Subcutaneous adipose tissue (tissue), 4 donors: Measurements from ENCODE around the gene CADM2. TPM values are rescaled to one million over a fixed set of nuclear protein-coding genes. Genes with fewer than 3 reads are reported as not detected.

Source experiments
- total RNA-seq, 4 donors: library from RNA; depleted of rRNA; stranded (reverse); fragments of >200 nt; gene quantifications; one replicate each; pipeline ENCODE4 v1.1.0, GENCODE V29; 2016
- TF ChIP-seq, protein P1 (sequence below): fragments of 450-650 bp; IDR thresholded peaks from one replicate; pipeline ENCODE4 v1.5.1; 2016; ENCODE audit warnings: low read depth, mild to moderate bottlenecking, control low read depth, antibody characterized with exemption, moderate library complexity

The CADM2 gene
- total RNA-seq, 4 donors from 2014 or later = 1.0 to 19.8 (median 4.4) TPM

DNA sequence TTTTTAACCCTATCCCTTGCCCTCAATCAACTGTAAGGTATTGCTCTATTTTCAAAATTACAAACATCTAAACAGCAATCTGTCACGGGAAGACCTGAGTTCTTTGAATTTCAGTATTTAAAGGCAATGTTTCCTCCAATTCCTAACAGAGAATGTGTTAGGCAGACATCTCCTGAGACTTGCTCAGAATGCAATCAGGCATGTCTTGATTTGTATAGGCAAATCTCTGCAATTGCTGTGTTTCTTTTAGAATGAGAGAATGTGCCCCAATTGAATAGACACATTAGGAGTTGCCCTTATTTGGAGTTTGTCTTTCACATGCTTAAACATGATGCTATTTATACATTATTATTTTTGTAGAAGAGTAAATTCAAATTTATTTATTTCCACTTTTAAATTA is 205.6 kb downstream of the CADM2 start:
- TF ChIP-seq, protein P1, sequence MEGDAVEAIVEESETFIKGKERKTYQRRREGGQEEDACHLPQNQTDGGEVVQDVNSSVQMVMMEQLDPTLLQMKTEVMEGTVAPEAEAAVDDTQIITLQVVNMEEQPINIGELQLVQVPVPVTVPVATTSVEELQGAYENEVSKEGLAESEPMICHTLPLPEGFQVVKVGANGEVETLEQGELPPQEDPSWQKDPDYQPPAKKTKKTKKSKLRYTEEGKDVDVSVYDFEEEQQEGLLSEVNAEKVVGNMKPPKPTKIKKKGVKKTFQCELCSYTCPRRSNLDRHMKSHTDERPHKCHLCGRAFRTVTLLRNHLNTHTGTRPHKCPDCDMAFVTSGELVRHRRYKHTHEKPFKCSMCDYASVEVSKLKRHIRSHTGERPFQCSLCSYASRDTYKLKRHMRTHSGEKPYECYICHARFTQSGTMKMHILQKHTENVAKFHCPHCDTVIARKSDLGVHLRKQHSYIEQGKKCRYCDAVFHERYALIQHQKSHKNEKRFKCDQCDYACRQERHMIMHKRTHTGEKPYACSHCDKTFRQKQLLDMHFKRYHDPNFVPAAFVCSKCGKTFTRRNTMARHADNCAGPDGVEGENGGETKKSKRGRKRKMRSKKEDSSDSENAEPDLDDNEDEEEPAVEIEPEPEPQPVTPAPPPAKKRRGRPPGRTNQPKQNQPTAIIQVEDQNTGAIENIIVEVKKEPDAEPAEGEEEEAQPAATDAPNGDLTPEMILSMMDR = no peak

DNA sequence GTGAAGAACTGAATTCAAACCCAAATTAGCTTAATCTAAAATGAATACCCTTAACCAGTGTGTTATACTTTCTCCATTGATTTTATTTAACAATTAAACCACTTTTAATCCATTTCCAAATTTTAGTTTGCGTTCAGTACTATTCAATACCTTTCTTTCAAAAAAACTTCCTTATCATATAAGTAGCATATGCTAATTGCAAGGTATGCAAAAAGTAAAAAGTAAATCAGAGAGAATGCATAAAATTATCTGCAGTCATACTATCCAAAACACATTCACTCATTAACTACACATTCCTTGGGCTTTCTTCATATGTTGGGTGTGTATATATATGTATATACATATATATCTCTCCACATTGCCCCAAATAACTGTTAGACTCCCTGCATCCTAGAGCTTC is 208.8 kb downstream of the CADM2 start:
- TF ChIP-seq, protein P1 = no peak

DNA sequence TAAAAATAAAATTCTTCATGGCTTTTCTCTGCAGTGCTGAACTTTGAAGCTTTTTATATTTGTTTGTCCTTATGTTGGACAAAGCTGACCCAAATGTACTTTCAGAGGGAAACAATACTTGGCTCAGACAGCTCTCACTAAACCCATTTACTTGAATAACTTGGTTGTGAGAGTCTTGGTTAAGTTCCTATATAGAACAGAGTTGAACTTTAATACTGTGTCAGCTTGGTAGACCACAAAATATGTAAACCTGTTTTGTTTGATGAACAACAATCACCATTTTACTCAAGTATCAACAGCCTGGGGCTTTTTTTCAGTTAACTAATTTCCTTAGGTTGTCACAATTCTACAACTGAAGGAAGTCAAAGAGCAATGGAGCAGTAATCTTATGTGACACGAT is 211.9 kb downstream of the CADM2 start:
- TF ChIP-seq, protein P1 = no peak

DNA sequence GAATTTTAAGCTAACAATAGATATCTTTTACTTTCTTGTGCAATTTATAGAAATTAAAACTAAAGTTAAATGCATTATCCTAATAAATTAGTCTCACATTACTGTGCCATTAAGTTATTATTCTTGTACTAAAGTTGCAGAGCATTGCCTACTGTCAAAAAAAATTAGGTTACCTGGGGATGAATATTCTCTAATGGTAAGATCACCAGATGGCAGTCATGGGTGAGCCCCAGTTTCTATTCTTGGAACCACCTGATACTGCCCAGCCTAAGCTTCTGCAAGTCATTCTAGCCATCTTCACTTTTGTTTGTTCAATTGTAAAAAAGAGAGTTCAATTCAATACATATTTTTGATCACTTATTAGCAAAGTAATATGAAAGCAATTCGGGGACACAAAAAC is 213.2 kb downstream of the CADM2 start:
- TF ChIP-seq, protein P1 = no peak

DNA sequence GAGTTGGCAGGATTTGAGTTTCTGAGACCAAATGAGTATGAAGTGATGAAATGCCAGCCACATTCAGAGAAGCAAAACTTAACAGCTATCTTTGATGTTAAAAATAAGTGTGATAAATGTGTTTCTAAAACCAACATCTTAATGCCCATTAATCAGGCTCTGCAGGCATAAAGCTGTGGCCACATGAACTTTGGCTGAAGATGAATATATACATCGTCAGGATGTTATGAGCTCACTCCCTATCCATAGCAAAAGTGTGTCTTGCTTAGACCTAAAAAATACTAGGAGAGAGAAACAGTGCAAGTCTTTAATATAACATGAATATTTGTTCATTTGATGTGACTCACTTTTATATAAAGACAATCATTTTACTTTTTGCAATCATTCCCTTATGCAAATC is 218.0 kb downstream of the CADM2 start:
- TF ChIP-seq, protein P1 = no peak

DNA sequence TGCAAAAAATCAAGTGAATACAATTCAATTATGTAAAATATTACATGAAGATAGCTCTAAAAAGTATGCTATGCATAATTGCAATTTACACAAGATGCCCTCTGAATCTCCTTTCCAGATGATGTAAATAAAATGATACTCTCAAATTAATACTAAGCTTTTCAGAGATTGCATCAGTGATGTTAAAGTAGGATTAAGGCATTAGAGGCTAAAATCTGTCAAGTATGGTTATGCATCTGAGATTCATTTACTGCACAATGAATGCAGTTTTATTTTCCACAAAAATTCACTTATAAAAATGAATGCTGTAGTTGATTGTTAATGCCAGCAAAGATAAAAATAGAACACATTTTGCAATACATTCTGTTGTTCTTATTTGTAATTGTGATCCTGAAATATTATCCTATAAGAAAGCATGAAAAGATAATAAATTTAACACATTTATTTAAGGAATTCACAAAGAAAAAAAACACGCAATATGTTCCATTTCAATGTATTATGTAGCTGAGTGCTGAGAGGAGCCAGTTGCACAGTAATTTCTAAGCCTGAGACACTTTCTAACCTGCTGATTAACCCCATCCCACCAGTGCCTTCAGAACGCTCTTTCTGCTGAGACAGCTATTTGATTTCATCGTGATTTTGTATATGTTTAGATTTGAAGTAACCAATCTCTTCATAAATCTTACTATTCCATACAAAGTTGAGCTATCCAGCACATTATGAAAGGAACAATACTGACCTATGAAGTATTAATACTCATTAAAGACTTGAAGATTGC is 224.4 kb downstream of the CADM2 start:
- TF ChIP-seq, protein P1 = no peak

DNA sequence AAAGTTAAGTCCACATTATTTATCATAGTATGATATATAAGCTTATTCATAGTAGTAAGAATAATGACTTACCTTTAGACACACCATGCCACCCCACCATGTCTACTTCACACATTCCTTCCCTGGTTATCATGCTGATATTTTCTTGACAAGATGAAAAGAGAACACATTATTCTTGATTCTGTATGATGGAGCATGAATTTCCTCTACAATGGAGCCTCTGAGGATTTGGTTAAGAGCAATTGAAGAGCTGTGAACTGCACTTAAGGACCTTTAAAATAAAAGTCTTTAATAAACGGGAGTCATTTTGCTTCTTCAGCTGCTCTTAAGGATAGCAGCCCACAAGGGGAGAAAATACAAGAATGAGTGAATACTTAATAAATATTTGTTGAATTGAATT is 226.7 kb downstream of the CADM2 start:
- TF ChIP-seq, protein P1 = no peak
